GM12874 (cell line): ENCODE measurements around the gene CUL9.
A peak's percentile ranks its signal among the peaks of the same experiment; 100 is the strongest.

Experiments
- CTCF ChIP-seq: IDR thresholded peaks from 2 replicates; pipeline ENCODE4 v1.5.1; 2011; ENCODE audit warnings: low read depth, mild to moderate bottlenecking, control low read depth, low read length, moderate library complexity; ENCODE audit not compliant: insufficient read depth

Gene CUL9

GRCh38 chr6:43170417-43170930 is 11.5 kb upstream of the CUL9 start:
- no peak for TF ChIP-seq CTCF

DNA sequence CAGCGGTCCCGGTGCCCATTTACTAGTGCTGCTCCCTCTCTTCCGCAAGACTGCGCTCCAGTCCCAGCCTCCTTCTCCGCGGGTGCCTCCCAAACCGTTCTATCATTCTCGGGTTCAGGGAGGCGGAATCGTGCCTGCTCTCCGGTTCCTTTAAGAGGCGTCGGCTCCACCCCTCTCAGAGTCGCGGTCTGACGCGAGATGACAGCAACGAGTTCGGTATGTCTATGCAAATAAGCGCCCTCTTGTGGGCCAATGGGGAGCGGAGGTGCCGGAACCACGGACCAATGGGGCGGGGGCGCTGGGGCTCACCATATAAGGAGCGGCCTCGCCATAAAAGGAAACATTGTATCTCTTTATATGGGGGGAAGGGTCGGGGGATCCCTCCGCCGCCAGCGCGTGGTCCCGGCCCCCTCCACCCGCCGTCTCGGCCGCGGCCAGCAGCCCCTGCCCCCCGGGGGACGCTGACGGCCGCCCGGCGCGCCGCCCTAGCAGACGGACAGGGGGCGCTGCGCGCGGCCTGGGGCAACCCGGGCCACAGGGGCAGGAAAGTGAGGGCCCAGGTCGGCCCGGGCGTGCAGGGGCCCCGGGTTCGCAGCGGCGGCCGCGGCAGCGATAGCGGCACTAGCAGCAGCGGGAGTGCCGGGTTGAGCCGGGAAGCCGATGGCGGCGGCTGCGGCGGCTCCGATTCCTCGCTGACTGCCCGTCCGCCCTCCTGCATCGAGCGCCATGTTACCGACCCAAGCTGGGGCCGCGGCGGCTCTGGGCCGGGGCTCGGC is 10.9 kb upstream of the CUL9 start, which contains the start of gene SRF:
SRF (plus strand) TSS at position 339 of the 776 bp plus-strand sequence; CDS start at position 727, 388 bp downstream.
- peak; percentile 76 for TF ChIP-seq CTCF

DNA sequence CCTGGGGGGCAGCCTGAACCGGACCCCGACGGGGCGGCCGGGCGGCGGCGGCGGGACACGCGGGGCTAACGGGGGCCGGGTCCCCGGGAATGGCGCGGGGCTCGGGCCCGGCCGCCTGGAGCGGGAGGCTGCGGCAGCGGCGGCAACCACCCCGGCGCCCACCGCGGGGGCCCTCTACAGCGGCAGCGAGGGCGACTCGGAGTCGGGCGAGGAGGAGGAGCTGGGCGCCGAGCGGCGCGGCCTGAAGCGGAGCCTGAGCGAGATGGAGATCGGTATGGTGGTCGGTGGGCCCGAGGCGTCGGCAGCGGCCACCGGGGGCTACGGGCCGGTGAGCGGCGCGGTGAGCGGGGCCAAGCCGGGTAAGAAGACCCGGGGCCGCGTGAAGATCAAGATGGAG is 10.3 kb upstream of the CUL9 start:
- no peak for TF ChIP-seq CTCF

GRCh38 chr6:43172104-43173007 is 9.6 kb upstream of the CUL9 start:
- no peak for TF ChIP-seq CTCF

DNA sequence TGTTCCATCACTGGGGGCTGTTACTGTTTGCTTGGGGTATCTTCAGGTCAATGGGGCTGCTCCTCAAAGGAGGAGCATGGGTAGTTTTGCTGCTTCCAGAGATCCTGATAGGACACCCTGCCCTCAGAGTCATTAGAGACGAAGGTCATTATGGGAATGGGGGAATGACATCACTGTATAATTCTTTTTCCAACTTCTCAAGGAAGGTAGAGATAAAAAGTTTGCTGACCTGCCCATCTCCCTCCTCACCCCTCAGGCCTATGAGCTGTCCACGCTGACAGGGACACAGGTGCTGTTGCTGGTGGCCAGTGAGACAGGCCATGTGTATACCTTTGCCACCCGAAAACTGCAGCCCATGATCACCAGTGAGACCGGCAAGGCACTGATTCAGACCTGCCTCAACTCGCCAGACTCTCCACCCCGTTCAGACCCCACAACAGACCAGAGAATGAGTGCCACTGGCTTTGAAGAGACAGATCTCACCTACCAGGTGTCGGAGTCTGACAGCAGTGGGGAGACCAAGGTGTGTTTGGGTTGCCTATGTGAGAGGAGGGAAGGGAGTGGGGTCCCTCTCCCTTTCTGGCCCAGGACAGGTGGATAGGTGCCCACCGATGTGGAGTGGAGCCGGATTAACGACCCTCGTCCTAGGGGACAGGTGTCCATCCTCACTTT is 8.3 kb upstream of the CUL9 start:
- TF ChIP-seq CTCF, result no peak

DNA sequence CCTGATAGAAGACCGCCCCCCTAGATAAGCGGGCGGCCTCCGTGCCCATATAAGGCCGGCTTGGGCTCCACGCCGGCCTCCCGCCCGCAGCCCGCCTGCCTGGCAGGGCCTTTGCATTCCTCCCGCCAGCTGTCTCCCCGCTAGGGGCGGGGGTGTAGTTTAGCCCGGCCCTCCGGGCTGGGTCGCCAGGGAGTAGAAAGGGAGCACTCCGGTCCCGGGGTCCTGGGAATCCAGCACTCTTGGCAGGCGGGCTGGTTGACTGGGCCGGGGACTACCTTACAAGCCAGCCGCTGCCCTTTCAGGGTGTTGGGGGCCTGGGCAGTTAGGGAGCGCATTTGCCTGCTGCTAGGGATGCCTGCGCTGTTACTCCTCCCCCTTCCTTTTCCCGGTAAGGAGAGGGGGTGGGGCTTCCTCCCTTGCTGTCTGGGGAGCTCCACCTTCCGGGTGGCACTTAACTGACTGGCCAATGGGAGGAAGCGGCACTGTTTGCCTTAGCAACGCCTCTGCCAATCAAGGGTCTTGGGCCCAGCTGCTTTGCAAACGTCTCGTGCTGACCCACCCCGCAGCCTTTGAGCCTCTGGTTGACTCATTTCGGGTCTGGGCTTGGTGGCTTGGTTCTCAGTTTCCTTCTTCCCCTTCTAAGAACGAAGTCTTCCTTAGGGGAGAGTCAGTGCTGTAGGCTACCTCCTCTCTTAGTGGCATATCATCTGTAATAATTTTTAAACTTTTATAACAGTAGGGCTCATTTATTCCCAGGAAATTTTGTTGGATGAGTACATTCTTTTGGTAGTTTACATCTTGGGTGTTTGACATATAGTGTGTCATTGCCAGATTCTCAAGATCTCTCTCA is 7.5 kb upstream of the CUL9 start:
- TF ChIP-seq CTCF, result 0 out of 2 replicates have a peak, but pooled peaks have one; percentile 7
